Caki2 (cell line): Measurements from ENCODE around the gene GLIS2. TPM values are rescaled to one million over a fixed set of nuclear protein-coding genes. Genes with fewer than 3 reads are reported as not detected.

Source experiments
- DNase-seq: peaks from one replicate; pipeline ENCODE4 v3.0.0-alpha.2; 2015; ENCODE audit warnings: low read depth
- in situ Hi-C: cut with HindIII; loops from 2 replicates; pipeline ENCODE4 v1.10.0; 2016; ENCODE audit warnings: low sequenced_read_pairs, low pct_unique_long_range_greater_than_20kb, mixed read lengths
- total RNA-seq: library from RNA; depleted of rRNA; stranded (reverse); fragments of >200 nt; shearing (Covaris generic); gene quantifications from 2 replicates; pipeline ENCODE4 v1.2.3, GENCODE V29; 2014; ENCODE audit warnings: low replicate concordance

Gene GLIS2
- total RNA-seq, 1 experiment from 2014 or later, result 5.7 TPM

DNA sequence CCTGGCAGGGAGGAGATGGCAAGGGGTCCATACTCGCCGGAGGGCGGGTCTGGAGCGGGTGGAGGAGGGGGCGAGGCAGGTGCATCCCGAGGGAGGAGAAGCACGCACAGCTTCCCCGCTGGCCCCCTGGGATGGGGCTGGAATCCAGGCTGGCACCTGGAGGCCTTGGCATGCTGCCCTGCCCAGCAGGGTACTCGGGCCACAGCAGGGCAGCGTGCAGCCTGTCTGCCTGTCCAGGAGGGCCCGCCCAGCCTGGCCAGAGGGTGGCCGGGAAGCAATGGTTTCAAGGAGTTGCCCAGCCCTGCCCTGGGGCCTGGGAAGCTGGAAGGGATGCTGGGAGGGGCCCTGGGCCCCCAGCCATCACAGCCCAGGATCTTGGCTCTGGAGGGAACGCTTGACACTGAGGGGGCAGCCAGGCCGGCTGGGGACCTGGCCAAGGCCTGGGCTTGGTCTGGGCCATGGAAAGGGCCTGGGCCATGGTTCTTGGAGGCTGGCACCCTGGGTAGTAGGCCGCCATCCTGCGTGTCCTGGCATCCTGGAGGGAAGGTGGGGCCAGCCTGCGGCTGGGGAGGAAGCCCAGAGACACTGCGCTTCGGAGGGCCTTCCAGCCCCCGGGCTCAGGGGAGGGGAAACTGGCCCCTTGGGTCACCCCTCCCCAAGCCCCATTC lies 1.1 kb downstream of the GLIS2 start:
- in situ Hi-C loops, result no loop called here
- DNase-seq, result peak; percentile 79

DNA sequence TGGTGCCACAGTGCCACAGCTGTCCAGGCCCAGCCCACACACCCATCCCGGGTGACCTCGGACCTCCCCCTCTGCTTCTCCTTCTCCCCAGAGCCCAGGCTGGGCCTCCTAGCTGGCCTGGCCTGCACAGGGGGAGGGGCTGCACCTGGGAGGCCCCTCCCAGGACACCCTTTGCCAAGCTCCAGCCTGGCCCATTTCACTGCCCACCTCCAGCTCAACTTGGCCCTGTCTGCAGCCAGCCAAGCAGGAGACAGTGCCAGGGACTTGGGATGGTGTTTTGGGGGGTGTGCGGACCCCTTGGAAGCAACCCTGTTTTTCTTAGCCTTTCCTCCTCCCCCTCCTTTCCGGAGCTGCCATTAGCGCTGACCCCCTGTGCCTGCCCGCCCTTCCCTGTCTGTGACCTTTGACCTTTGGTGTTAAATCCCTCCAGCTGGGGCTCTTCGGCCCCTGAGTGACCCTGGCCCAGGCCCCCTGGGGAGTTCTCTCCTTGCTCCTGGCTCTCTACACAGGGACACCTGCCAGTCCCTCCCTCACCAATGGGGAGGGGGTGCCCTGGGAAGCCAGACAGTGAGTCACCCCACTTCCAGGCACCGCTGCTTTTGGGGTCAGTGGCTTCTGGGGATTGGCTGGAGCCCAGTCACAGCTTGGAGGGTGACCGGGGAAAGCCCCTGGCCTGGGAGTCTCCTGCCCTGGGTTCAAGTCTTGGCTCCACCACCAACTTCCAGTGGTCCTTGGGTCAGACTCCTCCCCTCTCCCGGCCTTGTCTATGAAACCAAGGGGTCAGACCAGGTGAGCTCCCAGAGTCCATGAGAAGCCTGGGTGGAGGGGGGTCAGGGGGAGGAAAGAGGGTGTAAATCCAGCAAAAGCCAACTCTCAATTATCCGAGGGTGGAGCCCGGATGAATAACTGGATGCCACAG lies 1.9 kb downstream of the GLIS2 start:
- in situ Hi-C loops, result no loop called here
- peak; percentile 78 for DNase-seq

DNA sequence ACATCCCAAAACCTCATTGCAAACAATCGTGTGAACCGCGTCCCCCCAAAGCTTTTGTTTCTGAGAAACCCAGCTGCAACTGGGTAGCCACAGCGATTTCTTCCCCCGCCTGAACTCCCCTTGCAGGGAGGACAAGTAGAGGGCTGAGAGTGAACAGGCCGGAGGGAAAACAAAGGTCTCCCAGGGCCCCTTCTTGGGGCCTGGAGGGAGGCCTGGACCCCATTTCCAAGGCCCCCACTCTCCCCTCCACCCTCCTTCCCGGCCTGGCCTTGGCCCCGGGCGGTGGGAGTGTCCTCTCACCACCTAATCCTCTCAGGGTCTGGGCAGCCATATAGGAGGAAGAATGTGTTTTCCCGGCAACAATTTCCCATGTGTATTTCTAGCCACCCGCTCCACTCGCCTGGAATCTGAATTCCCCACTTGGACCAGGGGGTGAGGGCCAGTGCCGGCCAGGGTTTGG lies 2.6 kb downstream of the GLIS2 start:
- in situ Hi-C loops, result no loop called here
- no peak for DNase-seq

DNA sequence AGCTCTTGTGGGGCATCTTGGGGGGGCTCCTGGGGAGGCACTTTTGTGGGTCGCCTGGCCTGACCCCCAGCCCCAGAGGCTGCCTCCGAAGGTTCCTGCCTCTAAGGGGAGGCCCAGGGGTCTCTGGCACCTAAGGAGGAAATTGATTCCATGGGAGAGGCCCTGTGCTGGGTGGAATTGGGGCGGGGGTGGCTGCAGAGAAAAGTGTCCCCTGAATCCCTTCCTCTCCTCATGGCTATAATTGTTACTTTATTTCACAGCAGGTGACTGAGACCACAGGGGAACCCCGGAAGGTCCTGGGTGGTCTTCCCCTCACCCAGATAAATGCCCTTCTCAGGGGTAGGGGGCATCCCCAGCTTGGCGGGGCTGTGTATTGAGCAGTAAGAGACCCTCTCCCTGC lies 3.1 kb downstream of the GLIS2 start:
- no peak for DNase-seq
- in situ Hi-C loops, result no loop called here

DNA sequence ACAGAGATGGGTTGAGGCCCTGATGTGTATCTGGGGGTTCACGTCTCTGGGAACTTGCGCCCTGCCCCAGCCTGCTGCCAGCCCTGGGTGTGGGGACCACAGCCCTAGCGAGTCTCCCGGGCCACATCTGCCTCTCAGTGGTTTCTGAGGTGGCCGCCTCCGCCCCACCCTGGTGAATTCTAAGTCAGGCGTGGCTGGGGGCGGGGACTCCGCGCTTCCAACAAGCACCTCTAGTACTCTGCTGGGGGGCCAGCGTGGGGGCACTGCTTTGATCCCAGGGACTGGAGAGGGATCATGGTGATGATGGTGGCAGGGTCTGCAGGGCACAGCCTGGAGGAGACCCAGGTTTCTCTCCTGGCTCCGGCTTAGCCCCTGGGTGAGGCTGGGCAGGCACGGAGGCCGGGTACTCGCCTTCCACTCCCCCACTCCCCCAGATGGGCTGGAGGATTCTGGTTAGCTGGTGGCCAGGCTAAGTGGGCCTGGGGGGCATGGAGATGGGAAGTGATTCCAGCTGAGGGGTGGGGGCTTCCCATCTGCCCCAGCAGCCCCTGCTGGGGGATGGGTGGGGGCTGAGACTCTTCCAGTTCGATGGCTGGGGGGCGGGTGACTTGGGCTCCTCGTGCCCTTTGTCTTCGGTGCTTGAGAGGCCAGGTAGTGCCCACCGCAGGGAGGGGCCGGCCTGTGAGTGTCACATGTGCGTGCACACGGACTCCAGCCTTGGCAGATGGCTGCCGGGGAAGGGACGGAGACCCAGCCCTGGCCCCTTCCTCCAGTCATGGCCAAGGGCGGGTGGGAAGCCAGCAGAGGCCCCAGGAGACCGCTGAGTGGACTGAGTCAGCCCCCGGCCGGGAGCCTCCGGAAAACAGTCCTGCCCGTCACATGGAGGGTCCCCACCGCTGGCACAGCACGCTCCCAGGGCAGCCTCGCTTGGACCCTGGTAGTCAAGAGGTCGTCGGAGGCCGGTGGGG lies 3.9 kb downstream of the GLIS2 start:
- in situ Hi-C loops, result no loop called here
- no peak for DNase-seq

DNA sequence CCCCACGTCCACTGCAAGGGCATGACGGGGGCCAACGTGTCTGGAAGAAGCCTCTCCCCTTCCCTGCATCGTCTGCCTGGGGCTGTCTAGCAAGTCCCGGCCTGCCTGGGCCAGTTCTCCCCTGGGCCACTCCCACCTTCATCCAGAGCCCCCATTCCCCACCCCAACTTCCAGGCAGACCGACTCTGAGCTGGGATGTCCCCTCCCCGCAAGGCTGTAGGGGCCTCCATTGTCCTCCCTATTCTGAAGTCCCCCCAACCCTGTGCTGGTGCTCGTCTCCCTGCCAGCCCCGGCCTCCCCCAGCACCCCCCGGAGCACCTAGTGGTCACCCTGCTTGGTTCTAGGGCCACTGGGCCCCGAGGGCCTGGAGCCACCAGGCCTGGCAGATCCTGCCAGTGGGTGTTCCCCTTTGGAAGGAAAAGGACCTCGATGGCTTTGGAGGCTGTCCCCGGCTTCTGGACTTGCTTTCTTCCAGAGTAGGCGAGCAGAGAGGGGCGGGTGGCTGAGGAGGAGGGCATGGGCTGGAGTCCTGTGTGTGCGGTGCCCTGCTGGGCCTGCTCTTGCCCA lies 4.8 kb downstream of the GLIS2 start:
- DNase-seq, result no peak
- in situ Hi-C loops, result no loop called here

DNA sequence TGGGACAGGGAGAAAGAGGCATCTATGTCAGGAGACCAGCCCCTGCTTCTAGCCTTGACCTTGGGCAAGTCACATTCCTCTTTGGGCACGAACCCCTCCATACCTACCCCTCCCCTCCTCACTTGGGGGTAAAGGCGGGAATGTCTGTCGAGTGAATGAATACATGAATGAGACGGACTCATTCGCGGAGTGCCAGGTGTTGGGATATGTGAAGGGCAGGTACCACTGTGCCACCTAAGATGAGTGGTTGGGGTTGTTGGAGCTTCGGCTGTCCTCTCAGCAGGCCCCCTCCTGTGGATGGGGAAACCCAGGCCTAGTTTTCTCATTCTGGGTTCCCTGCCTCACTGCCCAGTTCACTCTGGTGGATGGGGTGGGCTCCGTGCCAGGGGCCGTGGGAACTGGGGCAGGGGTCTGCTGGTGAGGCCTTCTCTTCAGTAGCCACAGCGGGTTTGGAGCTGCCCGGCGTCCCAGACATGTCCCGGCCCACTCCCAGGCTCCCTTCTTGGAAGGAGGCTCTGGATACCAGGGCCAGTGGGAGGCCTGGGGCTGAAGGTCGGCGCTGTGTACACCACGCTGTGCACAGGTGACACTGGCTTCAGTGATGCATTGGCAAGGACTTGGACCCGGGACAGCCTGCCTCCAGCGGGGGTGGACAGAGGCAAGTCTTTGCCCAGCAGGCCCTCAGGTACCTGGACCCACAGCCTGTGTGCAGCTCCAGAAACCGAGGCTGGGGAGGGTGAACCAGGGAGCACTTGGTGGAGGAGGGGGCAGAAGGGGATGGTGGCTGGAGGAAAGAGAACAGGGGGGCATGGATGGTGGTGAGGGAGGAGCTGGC lies 5.6 kb downstream of the GLIS2 start:
- in situ Hi-C loops, result no loop called here
- DNase-seq, result no peak

DNA sequence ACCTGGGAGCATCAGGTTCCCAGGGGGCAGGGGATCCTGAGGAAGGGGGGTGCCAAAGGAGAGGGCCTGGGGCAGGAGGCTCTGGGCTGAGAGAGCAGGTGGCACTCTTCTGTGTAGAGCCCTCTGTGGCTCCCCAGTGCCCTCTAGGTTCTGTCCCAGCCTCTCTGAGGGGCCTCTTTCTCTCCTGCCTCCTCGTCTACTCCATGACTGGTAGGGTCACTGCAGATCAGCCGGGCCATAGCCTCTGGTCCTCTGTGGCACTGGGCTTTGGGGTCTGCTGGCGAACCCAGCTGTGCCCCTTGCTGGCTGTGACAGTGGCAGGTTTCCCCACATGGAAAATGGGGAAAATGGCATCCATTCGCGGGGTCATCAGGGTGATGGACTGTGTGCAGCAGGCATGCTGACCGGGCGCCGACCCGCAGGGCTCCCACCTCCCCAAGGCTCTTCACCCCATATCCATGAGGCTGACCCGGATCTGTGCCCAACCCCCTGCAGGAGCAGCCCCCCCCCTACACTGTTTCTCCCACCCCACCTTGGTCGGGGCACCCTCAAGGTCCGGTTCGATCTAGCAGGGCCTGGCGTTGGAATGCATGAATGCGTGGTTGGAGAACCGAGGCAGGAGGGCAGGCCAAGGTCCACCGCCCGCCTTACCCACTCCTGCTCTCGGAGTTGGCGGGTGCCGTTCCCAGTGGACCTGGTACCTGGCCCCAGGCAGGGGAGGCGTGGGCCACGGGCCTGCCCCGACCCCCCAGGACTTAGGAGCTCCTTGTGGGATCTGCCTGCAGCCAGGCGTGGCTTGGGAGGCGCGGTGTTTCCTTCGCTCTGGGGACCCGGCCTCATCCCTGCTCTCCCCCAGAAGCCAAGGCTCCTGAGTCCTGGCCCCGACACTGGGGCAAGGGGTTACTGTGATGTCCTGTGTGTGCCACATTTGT lies 6.5 kb downstream of the GLIS2 start:
- in situ Hi-C loops, result no loop called here
- DNase-seq, result no peak

DNA sequence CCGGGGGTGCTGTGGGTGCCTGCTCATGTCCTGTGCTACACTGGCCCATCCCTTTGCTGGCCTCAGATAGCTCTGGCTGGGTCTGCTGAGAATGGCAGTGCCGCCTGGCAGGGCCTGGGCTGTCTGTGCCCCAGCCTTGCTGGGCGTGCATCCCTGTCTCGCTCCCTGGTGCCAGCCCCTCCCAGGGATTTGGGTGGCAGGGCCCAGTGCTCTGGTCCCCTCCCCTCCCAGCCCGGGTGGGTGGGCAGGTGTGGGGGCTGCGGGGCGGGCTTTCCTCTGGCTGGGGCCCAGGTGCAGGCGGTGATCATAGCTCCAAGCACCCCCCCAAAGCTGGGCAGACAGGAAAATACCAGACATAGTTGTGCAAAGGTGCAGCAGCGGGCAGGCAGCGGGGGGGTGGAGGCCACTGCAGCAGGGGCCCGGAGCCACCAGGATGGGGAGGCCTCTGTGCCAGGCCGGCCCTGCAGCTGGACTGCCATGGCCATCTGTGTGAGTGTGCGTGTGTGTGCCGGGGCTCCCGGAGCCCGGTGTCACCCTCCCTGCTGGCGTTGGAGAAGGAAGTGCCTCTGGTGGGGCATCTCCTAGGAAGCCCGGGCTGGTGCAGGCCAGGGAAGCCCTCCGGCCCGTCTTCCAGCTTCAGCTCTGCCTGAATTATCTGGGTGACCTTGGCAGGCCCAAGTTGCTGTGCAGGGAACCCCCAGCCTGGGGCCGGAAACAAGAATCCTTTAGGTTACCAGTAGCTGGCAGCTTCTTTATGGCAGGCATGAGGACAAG lies 7.4 kb downstream of the GLIS2 start:
- in situ Hi-C loops, result no loop called here
- DNase-seq, result no peak

DNA sequence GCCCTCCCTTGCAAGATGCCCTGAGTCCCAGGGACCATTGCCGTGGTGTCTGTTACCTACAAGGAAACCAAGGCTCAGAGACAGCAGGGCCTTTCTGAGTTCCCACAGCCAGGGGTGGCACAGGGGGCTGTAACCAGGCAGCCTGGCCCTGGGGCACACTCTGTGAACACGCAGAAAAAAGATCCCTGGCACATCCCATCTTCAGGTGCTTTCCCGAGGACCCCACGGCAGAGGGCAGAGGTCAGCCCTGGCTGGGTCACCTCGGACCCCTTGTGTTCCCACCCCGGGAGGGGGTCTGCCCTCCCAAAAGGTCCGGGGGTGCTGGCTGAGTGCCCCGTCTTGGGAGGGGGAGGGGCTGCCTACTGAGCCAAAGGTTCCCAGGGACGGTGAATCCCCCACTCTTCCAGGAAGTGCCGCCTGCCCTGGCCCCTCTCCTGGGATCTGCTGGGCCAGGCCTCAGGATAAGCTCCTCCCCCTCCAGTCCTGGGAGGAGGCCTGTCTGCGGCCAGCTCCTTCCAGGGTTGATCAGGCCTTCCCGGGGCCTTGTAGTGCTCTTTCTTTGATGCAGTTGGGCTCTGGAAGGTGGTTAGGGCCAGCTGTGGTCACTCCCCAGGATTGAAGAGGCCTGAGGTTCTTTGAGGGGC lies 8.1 kb downstream of the GLIS2 start:
- in situ Hi-C loops, result no loop called here
- DNase-seq, result peak; percentile 57

DNA sequence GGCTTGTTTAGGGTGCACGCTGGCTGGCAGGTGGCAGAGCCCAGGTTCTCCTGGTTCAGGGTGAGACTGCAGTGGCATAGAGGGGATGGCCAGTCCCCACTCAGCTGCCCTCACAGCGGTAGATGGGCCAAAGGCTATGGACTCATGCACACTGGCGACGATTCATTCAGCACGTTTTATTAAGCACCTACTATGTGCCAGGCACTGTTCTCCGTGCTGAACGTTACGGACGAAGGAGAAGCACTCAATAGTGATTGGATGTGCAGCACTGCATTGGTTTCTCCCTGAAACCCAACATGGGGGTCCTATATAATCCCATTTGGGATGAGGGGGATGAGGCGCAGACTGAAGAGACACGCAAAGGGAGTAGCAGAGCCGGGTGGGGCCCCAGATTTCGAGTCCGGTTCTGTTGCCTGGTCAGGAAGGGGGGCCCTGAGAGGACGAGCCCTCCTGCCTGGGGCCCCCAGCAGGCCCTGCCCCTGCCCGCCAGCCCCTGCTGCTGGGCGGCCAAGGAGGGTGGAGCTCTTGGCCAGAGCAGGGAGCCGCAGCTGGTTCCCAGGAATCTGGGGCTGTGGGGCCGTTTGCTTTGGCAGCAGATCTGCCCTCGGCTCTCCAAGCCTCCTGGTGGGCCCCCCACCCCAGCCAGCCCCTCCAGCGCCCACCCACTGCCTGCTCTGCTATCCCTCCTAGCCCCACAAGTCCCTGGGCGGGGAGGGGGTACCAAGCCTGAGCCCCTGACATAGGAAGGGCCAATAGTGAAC lies 8.8 kb downstream of the GLIS2 start:
- DNase-seq, result no peak
- in situ Hi-C loops, result no loop called here

DNA sequence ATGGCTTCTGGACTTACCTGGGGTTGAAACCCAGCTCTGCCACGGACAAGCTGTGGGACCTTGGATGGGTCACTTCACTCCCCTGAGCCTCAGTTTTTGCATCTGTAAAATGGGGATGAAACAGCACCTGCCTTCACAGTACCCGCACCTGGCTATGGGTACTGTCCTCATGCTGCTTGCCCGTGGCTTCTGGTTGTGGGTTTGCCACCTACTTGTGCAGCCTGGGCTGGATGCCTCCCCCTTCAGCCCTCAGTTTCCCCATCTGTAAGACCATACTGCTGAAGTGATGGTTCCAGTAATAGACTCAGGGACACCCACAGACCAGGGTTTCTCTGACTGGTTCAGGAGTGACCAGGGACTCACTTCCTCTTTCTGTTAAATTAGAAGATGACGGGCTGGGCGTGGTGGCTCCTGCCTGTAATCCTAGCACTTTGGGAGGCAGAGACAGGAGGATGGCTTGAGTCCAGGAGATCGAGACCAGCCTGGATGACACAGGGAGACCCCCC lies 9.4 kb downstream of the GLIS2 start:
- no peak for DNase-seq
- in situ Hi-C loops, result no loop called here

DNA sequence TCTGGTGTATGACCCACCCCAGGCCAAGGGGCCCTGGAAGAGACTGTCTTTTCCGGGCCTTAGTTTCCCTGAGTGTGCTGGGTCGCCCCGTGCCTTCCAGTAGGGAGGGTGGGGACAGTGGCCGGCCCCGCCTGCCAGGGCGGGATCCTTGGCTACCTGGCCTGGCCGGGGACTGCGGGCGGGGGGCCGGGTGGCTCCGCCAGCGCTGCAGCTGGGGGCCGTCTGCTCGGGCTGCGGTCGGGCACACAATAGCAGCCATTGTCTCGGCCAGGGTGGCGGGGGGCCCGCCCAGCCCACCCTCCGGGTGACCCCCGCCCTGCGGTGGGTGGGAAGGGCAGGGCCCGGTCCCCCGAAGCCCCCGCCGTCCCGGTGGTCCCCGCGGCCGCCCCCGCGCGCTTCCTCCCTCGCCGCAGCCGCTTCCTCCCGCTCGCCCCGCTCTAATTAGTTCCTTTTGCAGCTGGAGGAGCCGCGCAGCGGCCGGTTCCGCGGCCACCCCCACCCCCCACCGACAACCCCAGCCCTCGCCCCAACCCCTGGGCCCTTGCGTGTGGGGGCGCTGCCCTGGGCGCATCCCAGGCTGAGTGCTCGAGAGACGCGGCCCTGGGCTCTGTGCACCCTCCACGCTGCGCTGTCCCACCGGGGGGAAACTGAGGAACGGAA lies 11.6 kb downstream of the GLIS2 start:
- in situ Hi-C loops, result no loop called here
- no peak for DNase-seq
